ENCODE measurements around the gene REM2.

The REM2 gene

DNA sequence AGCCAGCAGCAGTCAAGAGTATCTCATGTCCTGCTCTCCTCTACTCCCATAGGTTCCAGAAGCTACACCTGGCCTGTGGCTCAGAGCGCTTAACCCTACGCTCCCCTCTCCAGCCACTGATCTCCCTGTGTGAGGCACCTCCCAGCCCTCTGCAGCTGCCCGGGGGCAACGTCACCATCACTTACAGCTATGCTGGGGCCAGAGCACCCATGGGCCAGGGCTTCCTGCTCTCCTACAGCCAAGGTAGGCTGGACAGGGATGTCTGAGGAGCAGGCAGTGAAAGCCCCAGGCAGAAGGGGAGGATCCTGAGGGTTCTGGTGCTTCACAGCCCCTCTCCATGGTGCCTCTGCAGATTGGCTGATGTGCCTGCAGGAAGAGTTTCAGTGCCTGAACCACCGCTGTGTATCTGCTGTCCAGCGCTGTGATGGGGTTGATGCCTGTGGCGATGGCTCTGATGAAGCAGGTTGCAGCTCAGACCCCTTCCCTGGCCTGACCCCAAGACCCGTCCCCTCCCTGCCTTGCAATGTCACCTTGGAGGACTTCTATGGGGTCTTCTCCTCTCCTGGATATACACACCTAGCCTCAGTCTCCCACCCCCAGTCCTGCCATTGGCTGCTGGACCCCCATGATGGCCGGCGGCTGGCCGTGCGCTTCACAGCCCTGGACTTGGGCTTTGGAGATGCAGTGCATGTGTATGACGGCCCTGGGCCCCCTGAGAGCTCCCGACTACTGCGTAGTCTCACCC, 7.8 kb upstream of the REM2 start:
- DNase-seq = no peak

GRCh38 chr14:22875748-22876319, 7.2 kb upstream of the REM2 start:
- no peak for DNase-seq

GRCh38 chr14:22877000-22877501, 6.0 kb upstream of the REM2 start:
- DNase-seq = no peak

- no peak for DNase-seq
These were observed 4.5 kb upstream of the REM2 start for GRCh38 chr14:22878271-22879246.

DNA sequence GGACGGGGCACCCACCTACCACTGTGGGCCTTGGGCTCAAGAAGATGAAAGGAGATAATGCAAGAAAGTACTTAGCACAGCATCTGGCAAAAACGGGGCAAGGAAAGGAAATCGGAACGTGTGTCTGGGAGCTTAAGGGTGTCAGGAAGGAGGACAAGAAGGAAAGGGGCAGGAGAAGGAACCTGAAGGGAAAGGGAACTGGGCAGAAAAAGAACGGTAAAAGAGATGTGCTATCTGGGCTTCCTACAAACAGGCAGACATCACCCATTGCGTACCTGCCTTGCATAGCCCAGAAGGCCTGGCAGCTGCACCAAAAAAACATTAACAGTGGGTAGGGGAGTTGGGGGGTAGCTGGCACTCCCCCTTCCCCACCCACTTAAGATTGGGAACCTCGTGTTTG, 958 bp upstream of the REM2 start:
- no peak for DNase-seq

DNA sequence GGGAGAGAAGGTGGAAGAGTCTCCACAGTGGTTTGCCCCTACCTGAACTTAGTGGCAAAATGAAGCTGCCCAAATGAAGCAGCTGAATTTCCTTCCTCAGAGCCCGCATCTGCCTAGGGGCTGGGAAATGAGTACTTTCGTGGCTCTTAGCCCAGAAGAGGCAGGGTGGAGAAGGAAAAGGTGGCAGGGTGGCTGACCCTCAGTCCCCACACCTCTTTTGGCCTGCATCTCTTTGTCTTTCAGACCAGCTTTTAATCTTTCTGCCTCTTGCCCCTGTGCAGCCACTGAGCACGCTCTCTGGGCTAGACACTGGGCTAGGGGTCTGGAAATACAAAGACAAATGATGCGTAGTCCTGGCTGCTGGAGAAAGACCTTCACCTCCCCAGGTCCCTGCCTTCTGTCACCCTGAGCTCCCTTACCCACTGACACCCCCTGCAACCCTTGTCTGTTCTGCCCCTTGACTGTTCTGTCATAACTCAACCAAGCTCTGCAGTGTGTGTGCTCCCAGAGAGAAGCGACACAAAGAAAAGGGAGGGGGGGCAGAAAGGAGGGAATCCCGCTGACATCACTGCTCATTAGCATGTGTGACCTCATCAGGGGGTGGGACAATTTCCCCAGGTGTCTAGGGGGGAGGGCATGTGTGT, 371 bp upstream of the REM2 start:
- DNase-seq = peak; percentile 25 to 35

GRCh38 chr14:22884076-22884737, 1.2 kb downstream of the REM2 start:
- DNase-seq = no peak

DNA sequence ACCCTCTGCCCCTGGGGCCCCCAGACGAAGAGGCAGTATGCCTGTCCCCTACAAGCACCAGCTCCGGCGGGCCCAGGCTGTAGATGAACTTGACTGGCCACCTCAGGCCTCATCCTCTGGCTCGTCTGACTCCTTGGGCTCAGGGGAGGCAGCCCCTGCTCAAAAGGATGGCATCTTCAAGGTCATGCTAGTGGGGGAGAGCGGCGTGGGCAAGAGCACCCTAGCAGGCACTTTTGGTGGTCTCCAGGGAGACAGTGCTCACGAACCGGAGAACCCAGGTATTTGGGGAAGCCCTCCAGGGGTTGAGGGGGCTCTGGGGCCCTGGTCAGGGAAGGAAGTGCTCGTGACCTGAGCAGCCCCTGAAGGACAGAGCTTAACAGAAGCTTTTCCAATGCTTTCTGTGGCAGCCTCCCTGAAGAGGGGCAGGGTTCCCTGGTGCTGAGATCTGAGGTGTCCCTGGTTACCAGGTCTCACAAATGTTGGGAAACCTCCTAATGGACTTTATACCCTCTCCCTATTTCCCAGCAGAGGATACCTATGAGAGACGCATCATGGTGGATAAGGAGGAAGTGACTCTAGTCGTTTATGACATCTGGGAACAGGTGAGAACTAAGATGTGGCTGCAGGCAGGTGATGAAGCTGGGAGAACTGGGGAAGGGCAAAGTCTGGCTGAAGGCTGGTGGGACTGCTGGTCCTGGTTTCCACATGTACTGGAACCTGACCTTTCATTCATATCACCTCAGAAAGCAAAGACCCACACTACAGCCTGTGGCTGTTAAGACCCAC, 1.9 kb downstream of the REM2 start:
- no peak for DNase-seq

DNA sequence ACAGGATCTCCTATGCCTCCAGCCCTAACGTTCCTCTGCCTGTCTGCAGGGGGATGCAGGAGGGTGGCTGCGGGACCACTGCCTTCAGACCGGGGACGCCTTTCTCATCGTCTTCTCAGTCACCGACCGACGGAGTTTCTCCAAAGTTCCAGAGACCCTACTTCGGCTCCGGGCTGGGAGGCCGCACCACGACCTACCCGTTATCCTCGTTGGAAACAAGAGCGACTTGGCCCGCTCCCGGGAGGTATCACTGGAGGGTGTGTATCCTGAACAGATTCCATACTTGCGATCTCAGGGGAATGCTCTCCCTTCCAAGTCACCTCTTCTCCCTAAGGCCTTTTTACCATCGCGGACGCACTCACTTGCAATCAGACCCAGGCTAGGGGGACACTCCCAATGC, 3.0 kb downstream of the REM2 start:
- DNase-seq = no peak

- no peak for DNase-seq
These were observed 3.7 kb downstream of the REM2 start for GRCh38 chr14:22886500-22887259.

DNA sequence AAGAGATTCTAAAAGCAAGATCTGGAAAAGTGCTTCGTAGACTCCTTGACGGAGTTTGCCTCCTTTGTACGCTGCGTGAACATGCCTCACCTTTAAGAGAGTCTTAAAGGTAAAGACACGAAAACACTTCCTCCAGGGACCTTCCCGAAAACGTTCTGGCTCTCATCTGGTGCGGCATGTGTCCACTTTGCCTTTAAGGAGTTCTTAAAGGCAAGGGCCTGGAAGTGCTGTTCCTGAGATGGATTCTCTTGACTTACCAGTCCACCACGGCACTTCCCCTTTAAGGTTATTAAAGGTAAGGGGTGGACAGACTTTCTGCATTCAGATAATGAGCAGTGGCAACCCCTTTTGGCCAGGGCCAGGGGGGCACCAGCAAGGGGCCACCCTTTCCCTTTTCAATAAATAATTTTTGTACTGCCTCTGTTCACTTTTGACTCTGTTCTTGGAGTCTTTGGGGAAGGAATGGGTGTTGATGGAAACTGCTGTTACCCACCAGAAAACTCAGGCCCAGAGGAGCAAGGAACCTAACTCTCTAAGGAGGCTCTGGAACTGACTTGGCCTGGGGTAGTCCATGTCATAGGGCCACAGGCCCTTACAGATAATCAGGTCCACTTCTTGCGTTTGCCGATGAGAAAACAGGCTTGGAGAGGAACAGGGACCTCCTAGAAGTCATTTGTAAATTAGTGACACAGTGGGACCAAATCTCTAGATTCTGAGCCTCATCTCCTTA, 4.4 kb downstream of the REM2 start:
- DNase-seq = no peak

GRCh38 chr14:22887990-22888378, 5.0 kb downstream of the REM2 start:
- DNase-seq = no peak

DNA sequence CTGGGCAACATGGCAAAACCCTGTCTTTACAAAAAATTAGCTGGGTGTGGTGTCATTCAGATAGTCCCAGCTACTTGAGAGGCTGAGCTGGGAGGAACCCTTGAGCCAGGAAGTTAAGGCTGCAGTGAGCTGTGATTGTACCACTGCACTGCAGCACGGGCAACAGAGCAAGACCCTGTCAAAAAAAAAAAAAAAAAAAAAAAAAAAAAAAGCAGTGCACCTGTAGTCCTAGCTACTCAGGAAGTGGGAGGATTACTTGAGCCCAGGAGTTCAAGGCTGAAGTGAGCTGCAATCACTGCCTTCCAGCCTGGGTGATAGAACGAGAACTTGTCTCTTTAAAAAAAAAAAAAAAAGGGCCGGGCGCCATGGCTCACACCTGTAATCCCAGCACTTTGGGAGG, 5.6 kb downstream of the REM2 start:
- no peak for DNase-seq

- no peak for DNase-seq
These were observed 7.4 kb downstream of the REM2 start for GRCh38 chr14:22890416-22890815.

GRCh38 chr14:22892488-22892887, 9.5 kb downstream of the REM2 start:
- no peak for DNase-seq

- no peak for DNase-seq
These were observed 10.7 kb downstream of the REM2 start for GRCh38 chr14:22893706-22894105.

DNA sequence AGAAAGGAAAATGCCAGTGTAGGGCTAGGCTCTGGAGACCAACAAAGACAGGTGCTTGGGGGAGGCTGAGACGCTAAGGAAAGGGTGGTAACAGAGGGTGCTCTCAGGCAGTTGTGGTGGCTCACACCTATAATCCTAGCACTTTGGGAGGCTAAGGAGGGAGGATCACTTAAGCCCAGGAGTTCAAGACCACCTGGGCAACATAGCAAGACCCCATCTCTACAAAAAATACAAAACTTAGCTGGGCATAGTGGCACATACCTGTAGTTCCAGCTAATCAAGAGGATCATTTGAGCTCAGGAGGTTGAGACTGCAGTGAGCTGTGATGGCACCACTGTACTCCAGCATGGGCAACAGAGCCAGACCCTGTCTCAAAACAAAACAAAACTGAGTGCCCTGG, 12.4 kb downstream of the REM2 start:
- no peak for DNase-seq

DNA sequence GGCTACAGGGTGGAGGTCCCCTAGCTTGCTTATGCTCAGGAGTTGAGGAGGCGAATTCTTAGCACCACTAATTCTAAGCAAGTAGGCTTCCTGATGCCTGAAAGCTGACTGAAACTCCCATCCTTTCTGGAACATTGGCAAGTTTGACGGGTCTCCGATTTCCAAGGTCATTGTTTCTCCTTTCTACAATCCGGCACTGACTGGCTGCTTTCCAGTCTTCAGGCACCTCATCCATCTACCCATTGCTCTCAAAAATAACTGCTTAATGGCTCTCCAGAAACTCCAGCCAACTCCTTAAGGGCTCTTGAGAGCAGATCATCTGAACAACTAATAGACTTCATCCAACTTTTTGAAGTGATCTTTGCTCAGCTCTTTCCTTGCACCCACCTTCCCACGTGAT, 13.3 kb downstream of the REM2 start:
- DNase-seq = no peak

- no peak for DNase-seq
These were observed 13.7 kb downstream of the REM2 start for GRCh38 chr14:22896760-22897159.

- no peak for DNase-seq
These were observed 14.3 kb downstream of the REM2 start for GRCh38 chr14:22897357-22897756.

Measured in NCI-H2081 (cell line).